Measurements from ENCODE around the gene KIF5C. TPM values are rescaled to one million over a fixed set of nuclear protein-coding genes. Genes with fewer than 3 reads are reported as not detected.
A peak's percentile ranks its signal among the peaks of the same experiment; 100 is the strongest.

Gene KIF5C
- total and polyA plus RNA-seq, 8 donors, result under 0.01 to 14.7 (median 2.4) TPM

DNA sequence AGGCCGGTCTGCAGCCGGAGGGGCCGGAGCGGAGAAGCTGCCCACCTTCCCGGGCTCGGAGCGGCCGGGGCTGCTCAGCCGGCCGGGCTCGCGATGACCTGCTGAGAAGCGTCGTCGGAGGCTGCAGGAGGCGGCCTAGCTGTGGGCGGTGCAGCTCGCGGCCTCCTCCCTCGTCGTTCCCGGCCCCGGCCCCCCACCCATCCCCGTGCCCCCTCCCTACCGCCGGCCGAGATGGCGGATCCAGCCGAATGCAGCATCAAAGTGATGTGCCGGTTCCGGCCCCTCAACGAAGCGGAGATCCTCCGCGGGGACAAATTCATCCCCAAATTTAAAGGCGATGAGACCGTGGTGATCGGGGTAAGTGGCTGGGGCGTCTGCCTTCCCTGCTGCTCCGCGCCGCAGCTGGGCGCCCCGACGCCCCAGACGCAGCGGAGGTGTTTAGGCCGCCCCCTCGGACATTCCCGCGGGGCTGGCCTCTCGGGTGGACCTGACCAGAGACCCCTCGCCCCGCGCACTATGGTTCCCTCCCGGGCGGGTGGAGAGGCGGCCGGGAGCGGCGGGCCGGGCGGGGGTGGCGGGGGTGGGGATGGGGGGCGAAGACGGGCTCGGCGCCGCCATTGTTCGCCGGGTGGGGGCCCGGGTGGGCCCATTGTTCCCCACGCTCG, 492 bp downstream of the KIF5C start:
- 2 to 4% (median 3%) methylated on average over 9 to 74 of the region's 74 CpGs for WGBS, 5 donors
- intact Hi-C loops (cut with DNase I; ENCODE audit: low total_unique reads), result no loop called here
- DNase-seq, result no peak
- TF ChIP-seq POLR2AphosphoS5 (IDR thresholded peaks at IDR 0.05) (no peak), EP300 (IDR thresholded peaks at IDR 0.05) (no peak), POLR2A (IDR thresholded peaks at IDR 0.05) (no peak)
- TF ChIP-seq, protein P1, sequence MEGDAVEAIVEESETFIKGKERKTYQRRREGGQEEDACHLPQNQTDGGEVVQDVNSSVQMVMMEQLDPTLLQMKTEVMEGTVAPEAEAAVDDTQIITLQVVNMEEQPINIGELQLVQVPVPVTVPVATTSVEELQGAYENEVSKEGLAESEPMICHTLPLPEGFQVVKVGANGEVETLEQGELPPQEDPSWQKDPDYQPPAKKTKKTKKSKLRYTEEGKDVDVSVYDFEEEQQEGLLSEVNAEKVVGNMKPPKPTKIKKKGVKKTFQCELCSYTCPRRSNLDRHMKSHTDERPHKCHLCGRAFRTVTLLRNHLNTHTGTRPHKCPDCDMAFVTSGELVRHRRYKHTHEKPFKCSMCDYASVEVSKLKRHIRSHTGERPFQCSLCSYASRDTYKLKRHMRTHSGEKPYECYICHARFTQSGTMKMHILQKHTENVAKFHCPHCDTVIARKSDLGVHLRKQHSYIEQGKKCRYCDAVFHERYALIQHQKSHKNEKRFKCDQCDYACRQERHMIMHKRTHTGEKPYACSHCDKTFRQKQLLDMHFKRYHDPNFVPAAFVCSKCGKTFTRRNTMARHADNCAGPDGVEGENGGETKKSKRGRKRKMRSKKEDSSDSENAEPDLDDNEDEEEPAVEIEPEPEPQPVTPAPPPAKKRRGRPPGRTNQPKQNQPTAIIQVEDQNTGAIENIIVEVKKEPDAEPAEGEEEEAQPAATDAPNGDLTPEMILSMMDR (IDR thresholded peaks at IDR 0.05), result no peak
- Histone ChIP-seq H3K27me3 (peaks cover 0 to 71% (median 39%) of the 10 kb centered on the region in 3 donors), H3K9me3 (peaks cover 0 to 7% (median 3%) of the 10 kb centered on the region in 4 donors), H3K4me1 (peaks cover 24 to 30% (median 27%) of the 10 kb centered on the region in 4 donors), H3K4me3 (peak overlapping the region; percentile 45 to 66 (median 56)), H3K36me3 (no peaks in the 10 kb centered on the region), H3K27ac (peak overlapping the region in 2 of 5 donors; percentile 27 to 59)

GRCh38 chr2:148876202-148876594, 1.2 kb downstream of the KIF5C start:
- Histone ChIP-seq H3K36me3 (no peaks in the 10 kb centered on the region), H3K27me3 (peaks cover 0 to 68% (median 39%) of the 10 kb centered on the region in 3 donors), H3K27ac (peak overlapping the region in 2 of 5 donors; percentile 27 to 59), H3K9me3 (peaks cover 0 to 13% (median 7%) of the 10 kb centered on the region in 4 donors), H3K4me3 (peak overlapping the region; percentile 45 to 66 (median 56)), H3K4me1 (peaks cover 24 to 30% (median 27%) of the 10 kb centered on the region in 4 donors)
- 3 to 5% (median 3%) methylated on average over 21 to 25 of the region's 25 CpGs for WGBS, 5 donors
- TF ChIP-seq POLR2AphosphoS5 (IDR thresholded peaks at IDR 0.05) (no peak), EP300 (IDR thresholded peaks at IDR 0.05) (no peak), POLR2A (IDR thresholded peaks at IDR 0.05) (no peak)
- TF ChIP-seq, protein P1 (IDR thresholded peaks at IDR 0.05), result no peak
- peak in 1 of 2 donors; percentile 44 for DNase-seq
- intact Hi-C loops (cut with DNase I; ENCODE audit: low total_unique reads), result no loop called here

DNA sequence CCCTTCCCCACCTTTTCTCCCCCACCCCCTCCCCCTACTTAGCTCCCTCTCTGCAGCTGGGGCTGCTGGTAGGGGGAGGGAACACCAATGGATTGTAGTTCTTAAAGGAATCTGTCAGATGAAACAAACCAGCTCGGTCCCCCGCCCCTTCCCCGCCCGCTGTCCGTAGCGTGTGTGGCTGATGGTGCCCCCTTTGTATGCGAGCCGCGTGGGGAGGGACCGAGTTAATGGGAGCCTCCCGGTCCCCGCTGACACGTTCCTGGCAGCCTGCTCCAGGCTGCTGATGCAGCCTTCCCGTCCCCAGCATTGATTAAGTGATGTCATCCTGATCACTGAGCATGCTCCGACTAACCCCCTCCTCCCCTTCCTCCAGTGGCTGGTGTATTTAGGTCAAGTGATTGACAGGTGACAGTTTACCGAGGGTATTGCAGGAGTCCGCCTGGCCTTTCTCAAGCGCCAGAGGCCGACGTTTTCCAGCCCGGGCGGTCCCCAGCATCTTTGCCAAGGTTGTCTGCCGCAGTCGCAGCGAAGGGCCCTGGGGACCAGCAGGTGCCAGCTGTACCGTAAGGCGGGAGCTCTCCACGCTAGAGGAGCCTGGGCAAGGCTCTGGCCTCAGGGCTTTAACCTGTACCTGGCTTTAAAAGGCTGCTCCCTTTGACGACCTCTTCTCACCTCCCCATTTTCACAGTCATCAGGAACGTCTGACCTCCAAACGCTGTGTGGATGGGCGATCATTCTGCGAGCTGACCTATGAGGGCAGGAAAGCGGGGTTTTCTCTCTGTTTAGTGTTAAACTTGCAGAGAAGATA, 1.8 kb downstream of the KIF5C start:
- intact Hi-C loops (cut with DNase I; ENCODE audit: low total_unique reads), result no loop called here

GRCh38 chr2:148877403-148877740, 2.3 kb downstream of the KIF5C start:
- 7 to 40% (median 17%) methylated on average over 1 of the region's 1 CpG for WGBS, 5 donors
- H3K27me3 ChIP-seq, result peaks cover 0 to 60% (median 40%) of the 10 kb centered on the region in 3 donors
- DNase-seq, result no peak
- TF ChIP-seq POLR2AphosphoS5 (IDR thresholded peaks at IDR 0.05) (no peak), EP300 (IDR thresholded peaks at IDR 0.05) (no peak), POLR2A (IDR thresholded peaks at IDR 0.05) (no peak)
- TF ChIP-seq, protein P1 (IDR thresholded peaks at IDR 0.05), result no peak
- peak overlapping the region in 2 of 5 donors; percentile 16 to 42 for H3K27ac ChIP-seq
- H3K4me3 ChIP-seq, result no peak overlapping the region
- intact Hi-C loops (cut with DNase I; ENCODE audit: low total_unique reads), result no loop called here
- no peaks in the 10 kb centered on the region for H3K36me3 ChIP-seq
- H3K9me3 ChIP-seq, result peaks cover 0 to 13% (median 7%) of the 10 kb centered on the region in 4 donors
- peaks cover 24 to 30% (median 27%) of the 10 kb centered on the region in 4 donors for H3K4me1 ChIP-seq

More for the DNA sequence above, 1.8 kb downstream of the KIF5C start:
- H3K27me3 ChIP-seq, result peaks cover 0 to 64% (median 39%) of the 10 kb centered on the region in 3 donors
- peak; percentile 27 to 76 for DNase-seq
- H3K27ac ChIP-seq, result peak overlapping the region in 2 of 5 donors; percentile 16 to 42
- no peak for TF ChIP-seq EP300 (IDR thresholded peaks at IDR 0.05)
- no peak for TF ChIP-seq POLR2A (IDR thresholded peaks at IDR 0.05)
- TF ChIP-seq, protein P1 (IDR thresholded peaks at IDR 0.05), result no peak
- no peak for TF ChIP-seq POLR2AphosphoS5 (IDR thresholded peaks at IDR 0.05)
- no peaks in the 10 kb centered on the region for H3K36me3 ChIP-seq
- peaks cover 0 to 13% (median 7%) of the 10 kb centered on the region in 4 donors for H3K9me3 ChIP-seq
- H3K4me3 ChIP-seq, result peak overlapping the region; percentile 45 to 66 (median 56)
- WGBS, 5 donors, result 7 to 16% (median 10%) methylated on average over 25 to 34 of the region's 34 CpGs
- peaks cover 24 to 30% (median 27%) of the 10 kb centered on the region in 4 donors for H3K4me1 ChIP-seq

Data from stomach (tissue), 9 donors.